Breast epithelium (tissue), 3 donors: Measurements from ENCODE around the gene RPS6KA3.

Experiments
- POLR2A ChIP-seq: fragments of 450-650 bp; IDR thresholded peaks from one replicate; pipeline ENCODE4 v1.6.1; 2016; ENCODE audit warnings: antibody characterized with exemption, mild to moderate bottlenecking, moderate library complexity
- POLR2AphosphoS5 ChIP-seq, 3 donors: sonication (generic); formaldehyde crosslinking; IDR thresholded peaks; one replicate each; pipeline ENCODE4 v1.6.1; 2017; ENCODE audit warnings: antibody characterized with exemption in 3 of 3

- TF ChIP-seq POLR2AphosphoS5 (IDR thresholded peaks at IDR 0.05) (no peak), POLR2A (no peak)
These were observed 3.8 kb upstream of the RPS6KA3 start for GRCh38 chrX:20270562-20270890.
